Nephron progenitor cell (in vitro differentiated cells): ENCODE measurements around the gene RARB.
A peak's percentile ranks its signal among the peaks of the same experiment; 100 is the strongest.

Source experiments
- DNase-seq: peaks from one replicate; pipeline ENCODE4 v3.0.0; 2021
- H3K27ac Mint-ChIP-seq: 2 replicates; pipeline ENCODE4 v1.8.0; 2021; ENCODE audit warnings: mild to moderate bottlenecking, moderate library complexity, mixed read lengths
- H3K27me3 Mint-ChIP-seq: 2 replicates; pipeline ENCODE4 v1.8.0; 2021; ENCODE audit warnings: mild to moderate bottlenecking, low read depth, mixed read lengths; ENCODE audit not compliant: poor library complexity
- H3K36me3 Mint-ChIP-seq: 2 replicates; pipeline ENCODE4 v1.8.0; 2021; ENCODE audit warnings: low read depth, mixed read lengths
- H3K4me1 Mint-ChIP-seq: 2 replicates; pipeline ENCODE4 v1.8.0; 2021; ENCODE audit warnings: mixed read lengths
- H3K4me3 Mint-ChIP-seq: 2 replicates; pipeline ENCODE4 v1.8.0; 2021; ENCODE audit warnings: mild to moderate bottlenecking, moderate library complexity, mixed read lengths
- H3K9me3 Mint-ChIP-seq: 2 replicates; pipeline ENCODE4 v1.8.0; 2021; ENCODE audit warnings: mild to moderate bottlenecking, moderate library complexity, mixed read lengths
- CTCF ChIP-seq: fragments of 200-600 bp; sonication (generic); IDR thresholded peaks from 2 replicates; pipeline ENCODE4 v1.5.0; 2021; ENCODE audit warnings: antibody characterized with exemption

RARB gene

GRCh38 chr3:25563601-25564000 is 135.5 kb downstream of the RARB start:
- no peak for TF ChIP-seq CTCF
- no peaks in the 10 kb centered on the region for H3K9me3 Mint-ChIP-seq
- H3K27me3 Mint-ChIP-seq: no peaks in the 10 kb centered on the region
- peaks cover 4% of the 10 kb centered on the region for H3K4me1 Mint-ChIP-seq
- no peaks in the 10 kb centered on the region for H3K36me3 Mint-ChIP-seq
- no peak for DNase-seq
- no peak overlapping the region for H3K27ac Mint-ChIP-seq
- H3K4me3 Mint-ChIP-seq: no peak overlapping the region

DNA sequence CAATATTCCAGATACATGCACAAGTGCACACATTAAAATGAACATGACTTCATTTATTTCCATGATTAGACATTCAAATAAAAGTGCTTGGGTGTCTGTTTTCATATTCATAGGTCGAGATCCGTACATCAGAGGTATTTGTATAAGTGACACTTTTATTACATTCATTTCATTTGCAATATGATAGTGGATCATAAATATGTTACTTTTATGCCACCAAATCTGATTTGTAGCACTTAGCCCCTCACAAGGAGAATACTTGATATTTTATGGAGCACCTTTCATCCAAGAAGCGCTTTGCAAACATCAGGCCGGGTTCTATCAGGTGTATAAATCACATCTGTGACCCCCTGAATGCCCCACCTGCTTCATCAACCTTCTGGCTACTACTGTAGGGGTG is 136.0 kb downstream of the RARB start:
- Mint-ChIP-seq H3K4me1 (peaks cover 9% of the 10 kb centered on the region), H3K27me3 (no peaks in the 10 kb centered on the region), H3K9me3 (no peaks in the 10 kb centered on the region), H3K36me3 (no peaks in the 10 kb centered on the region), H3K4me3 (no peak overlapping the region), H3K27ac (no peak overlapping the region)
- no peak for TF ChIP-seq CTCF
- no peak for DNase-seq

- peaks cover 26% of the 10 kb centered on the region for H3K4me1 Mint-ChIP-seq
- H3K27me3 Mint-ChIP-seq: no peaks in the 10 kb centered on the region
- H3K36me3 Mint-ChIP-seq: peaks cover 7% of the 10 kb centered on the region
- H3K4me3 Mint-ChIP-seq: no peak overlapping the region
- H3K27ac Mint-ChIP-seq: no peak overlapping the region
- TF ChIP-seq CTCF: no peak
- DNase-seq: no peak
- H3K9me3 Mint-ChIP-seq: no peaks in the 10 kb centered on the region
Observed at GRCh38 chr3:25565807-25566206, 137.7 kb downstream of the RARB start.

DNA sequence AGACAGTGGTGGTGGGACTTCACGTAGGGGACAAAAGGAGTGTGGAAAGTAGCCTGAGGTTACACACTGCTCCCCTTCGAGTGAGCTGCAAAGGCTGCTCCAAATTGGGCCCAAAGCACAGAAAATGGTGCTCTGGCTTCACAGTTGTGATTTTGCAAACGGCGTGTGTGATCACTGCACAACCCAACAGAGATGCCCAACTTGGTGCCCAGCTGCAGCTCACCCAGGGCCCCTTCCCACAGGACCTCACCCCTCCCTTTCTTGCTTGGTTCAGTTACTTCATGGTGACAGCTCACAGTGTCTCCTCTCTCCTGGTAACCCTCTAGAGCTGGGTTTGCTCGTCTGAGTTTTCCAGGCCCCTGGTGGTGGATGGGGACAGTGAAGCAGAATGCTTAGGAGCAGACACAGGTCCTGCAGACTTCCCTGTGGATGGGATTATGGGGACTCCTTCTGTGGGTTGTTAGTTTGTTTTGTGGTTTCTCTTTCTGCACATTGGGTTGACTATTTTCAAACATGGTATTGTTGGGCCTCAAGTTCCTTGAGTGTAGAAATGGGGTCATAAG is 138.4 kb downstream of the RARB start:
- TF ChIP-seq CTCF: no peak
- DNase-seq: no peak
- Mint-ChIP-seq H3K4me3 (no peak overlapping the region), H3K36me3 (peaks cover 9% of the 10 kb centered on the region), H3K27ac (no peak overlapping the region), H3K27me3 (no peaks in the 10 kb centered on the region), H3K4me1 (peaks cover 28% of the 10 kb centered on the region), H3K9me3 (no peaks in the 10 kb centered on the region)

DNA sequence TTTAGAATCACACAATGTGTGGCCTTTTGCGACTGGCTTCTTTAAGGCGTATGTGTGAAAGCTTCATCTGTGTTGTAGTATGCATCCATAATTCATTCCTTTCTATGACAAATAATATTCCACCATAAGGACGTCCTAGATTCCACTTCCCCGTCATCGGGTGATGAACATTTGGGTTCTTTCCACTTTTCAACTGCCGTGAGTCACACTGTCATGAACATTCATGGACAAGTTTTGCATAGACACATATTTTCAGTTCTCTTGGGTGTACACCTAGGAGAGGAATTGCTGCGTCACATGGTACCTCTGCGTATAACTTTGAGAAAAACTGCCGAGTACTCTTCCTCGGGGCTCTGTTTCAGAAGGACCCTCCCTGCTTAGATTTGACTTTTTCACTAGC is 139.3 kb downstream of the RARB start:
- no peaks in the 10 kb centered on the region for H3K27me3 Mint-ChIP-seq
- H3K9me3 Mint-ChIP-seq: no peaks in the 10 kb centered on the region

More for the DNA sequence above, 139.3 kb downstream of the RARB start:
- no peak overlapping the region for H3K4me3 Mint-ChIP-seq
- TF ChIP-seq CTCF: no peak
- DNase-seq: no peak
- H3K27ac Mint-ChIP-seq: peak overlapping the region; percentile 40
- peaks cover 35% of the 10 kb centered on the region for H3K4me1 Mint-ChIP-seq
- H3K36me3 Mint-ChIP-seq: peaks cover 9% of the 10 kb centered on the region
